Measurements from ENCODE around the gene ZNF74.

ZNF74 gene

DNA sequence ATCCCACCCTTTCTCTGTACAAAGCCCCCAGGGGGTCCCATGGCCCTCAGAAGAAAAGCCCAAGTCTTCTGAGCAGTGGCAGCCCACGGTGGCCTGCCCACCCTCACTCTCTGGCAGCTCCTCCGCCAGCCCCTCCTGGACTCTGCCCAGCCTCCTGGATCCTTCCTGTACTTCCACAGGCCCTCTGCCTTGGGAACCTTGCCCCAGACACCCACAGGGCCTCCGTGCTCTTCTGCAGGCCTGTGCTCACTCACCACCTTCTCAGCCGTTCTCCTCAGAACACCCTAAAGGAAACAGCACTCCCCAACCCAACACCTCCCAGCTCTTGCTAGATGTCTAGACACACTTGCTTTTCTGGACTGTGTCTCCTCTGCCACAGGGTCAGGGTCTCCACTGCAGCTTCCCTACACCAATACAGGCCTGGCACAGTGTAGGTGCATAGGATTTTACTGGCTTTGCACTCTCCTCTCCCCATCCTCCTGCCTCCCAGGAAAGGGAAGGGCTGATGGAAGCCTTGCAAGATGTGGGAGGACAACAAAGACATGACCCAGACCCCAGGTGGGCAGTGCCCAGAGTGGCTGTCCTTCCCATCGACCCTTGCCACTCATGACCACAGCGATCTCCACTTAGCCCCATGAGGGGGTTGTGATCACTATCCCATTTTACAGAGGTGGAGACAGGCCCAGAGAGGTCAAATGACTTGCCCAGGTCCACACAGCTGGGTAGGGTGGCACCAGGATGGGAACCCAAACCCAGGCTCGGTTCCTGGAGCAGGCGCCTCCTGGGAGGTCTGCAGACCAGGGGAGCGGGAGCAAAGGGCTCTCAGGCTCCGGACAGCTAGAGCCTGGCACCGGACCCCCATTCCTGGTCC is 41.7 kb downstream of the ZNF74 start:
- DNase-seq (ENCODE audit: insufficient read length): no peak
- no peak for FAIRE-seq

DNA sequence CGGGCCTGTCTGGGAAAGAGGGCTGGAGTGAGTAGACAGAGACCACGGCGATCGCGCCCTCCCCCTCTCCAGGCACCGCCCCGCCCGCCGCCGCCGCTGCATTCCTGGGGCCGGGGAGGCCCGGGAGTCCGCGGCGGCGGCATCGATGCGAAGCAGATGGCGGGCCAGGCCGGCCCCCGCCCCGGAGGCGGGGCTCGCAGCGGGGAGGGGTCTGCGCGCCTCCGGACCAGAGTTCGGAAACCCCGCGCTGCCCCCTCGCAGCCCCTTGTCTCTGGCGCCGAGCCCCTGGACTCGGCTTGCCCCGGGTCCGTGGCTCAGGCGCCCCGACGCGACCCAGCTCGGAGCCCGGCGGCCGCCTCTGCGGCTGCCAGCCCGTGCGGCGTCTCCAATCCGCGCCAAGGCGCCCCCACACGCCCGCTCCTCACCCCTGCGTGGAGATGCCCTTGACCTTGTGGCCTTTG is 42.4 kb downstream of the ZNF74 start:
- FAIRE-seq: no peak
- no peak for DNase-seq (ENCODE audit: insufficient read length)
- TF ChIP-seq POLR2AphosphoS5 (IDR thresholded peaks at IDR 0.05; ENCODE audit: low read depth, low read length) (no peak), POLR2A (IDR thresholded peaks at IDR 0.05; ENCODE audit: low read depth, low read length) (no peak), TAF1 (IDR thresholded peaks at IDR 0.05; ENCODE audit: borderline replicate concordance, low read depth, low read length) (no peak)

More for the DNA sequence above, 41.7 kb downstream of the ZNF74 start:
- no peak for TF ChIP-seq POLR2AphosphoS5 (IDR thresholded peaks at IDR 0.05; ENCODE audit: low read depth, low read length)
- no peak for TF ChIP-seq POLR2A (IDR thresholded peaks at IDR 0.05; ENCODE audit: low read depth, low read length)
- TF ChIP-seq TAF1 (IDR thresholded peaks at IDR 0.05; ENCODE audit: borderline replicate concordance, low read depth, low read length): no peak

DNA sequence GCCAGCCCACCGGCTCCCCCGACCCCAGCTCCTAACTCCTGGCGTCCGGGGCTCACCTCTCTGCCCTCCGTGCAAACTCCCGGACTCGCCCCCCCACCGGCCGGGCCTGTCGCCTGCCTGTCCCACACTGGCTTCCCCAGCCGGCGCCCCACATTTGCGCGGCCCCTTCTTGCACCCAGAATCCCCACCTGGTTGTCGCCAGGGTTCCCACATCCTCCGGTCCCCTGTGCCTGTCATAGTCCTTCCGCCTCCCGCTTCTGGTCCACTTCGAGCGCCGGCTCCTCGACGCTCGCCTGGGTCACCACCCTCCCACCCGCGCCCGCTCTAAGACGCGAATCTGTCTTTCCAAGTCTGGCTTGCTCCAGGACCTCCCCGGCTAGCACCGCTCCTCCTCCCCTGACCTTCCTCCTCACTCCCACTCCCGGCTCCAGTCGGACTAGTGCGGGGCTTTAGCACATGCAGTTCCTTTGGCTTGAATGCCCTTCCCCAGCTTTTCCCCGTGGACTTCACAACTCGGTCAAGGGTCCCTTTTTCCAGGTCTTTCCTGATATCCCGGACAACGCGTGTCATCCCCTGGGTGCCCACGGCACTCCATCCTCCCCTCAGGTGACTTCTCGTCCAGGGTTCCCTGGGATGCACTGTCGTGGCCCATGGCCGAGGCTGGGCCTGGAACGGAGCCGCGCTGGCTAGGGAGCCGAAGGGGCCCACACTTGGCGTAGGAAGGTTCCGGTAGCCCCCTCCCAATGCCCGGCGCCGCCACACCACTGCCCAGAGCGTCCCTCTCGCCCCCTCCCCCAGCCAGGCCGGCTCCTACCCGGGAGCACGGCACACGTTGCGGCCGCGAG is 43.0 kb downstream of the ZNF74 start:
- DNase-seq (ENCODE audit: insufficient read length) (no peak), FAIRE-seq (no peak)
- no peak for TF ChIP-seq TAF1 (IDR thresholded peaks at IDR 0.05; ENCODE audit: borderline replicate concordance, low read depth, low read length)
- TF ChIP-seq POLR2AphosphoS5 (IDR thresholded peaks at IDR 0.05; ENCODE audit: low read depth, low read length): no peak
- no peak for TF ChIP-seq POLR2A (IDR thresholded peaks at IDR 0.05; ENCODE audit: low read depth, low read length)

DNA sequence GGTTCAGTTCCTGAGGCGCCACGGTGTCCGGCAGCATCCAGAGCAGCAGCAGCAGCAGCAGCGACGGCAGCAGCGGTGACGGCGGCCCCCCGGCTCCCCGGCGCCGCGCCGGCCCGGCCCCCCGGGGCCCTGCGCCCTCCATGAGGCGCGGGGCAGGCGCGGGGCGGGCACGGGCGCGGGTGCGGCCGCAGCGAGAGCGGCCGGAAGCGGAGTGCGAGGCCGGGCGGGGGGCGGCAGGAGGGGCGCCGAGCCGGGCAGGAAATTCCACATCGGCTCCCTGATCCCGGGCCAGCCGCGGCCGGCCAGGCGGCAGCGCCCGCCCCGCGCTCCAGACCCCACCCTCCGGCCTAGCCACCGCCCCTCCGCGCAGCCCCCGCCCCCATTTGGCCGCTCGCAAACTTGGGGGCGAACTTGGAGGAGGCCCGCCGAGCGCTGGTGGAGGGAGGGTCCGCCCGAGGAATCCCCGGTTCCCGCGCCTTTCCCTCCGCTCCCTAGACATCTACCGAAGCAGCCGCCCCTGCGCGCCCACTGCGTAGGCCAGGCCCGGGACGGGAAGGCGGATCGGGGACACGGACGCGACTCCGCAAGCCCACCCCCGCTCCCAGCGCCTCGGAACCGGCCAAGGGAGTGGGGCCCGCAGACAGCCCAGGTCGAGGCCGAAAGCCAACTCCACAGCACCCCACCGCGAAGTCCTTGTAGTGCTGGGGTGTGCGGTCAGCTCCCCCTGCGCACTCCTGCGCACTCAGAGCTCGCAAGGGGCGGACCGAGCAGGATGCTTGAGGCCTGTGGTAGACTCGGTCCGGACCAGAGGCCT is 43.9 kb downstream of the ZNF74 start, which contains the start of gene SCARF2:
Gene SCARF2 (minus strand): TSS at position 213 of the 814 bp plus-strand sequence. CDS start 71 bp downstream, at position 142.
- no peak for FAIRE-seq
- no peak for DNase-seq (ENCODE audit: insufficient read length)
- TF ChIP-seq POLR2AphosphoS5 (IDR thresholded peaks at IDR 0.05; ENCODE audit: low read depth, low read length): no peak
- TF ChIP-seq TAF1 (IDR thresholded peaks at IDR 0.05; ENCODE audit: borderline replicate concordance, low read depth, low read length): no peak
- TF ChIP-seq POLR2A (IDR thresholded peaks at IDR 0.05; ENCODE audit: low read depth, low read length): no peak

DNA sequence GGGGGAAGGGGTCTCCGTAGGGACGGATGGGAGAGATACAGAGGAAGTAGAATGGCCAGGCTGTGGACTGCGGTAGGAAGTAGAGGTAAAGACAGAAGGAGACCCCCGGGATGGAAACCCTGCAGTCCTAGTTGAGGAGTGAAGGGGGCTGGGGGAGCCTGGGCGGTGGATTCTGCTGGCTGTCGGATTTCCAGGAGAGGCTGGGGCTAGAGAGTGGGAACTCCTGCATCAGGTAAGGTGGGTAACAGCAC is 44.4 kb downstream of the ZNF74 start:
- DNase-seq (ENCODE audit: insufficient read length) (no peak), FAIRE-seq (no peak)
- TF ChIP-seq POLR2A (IDR thresholded peaks at IDR 0.05; ENCODE audit: low read depth, low read length): no peak
- TF ChIP-seq TAF1 (IDR thresholded peaks at IDR 0.05; ENCODE audit: borderline replicate concordance, low read depth, low read length): no peak
- TF ChIP-seq POLR2AphosphoS5 (IDR thresholded peaks at IDR 0.05; ENCODE audit: low read depth, low read length): no peak

DNA sequence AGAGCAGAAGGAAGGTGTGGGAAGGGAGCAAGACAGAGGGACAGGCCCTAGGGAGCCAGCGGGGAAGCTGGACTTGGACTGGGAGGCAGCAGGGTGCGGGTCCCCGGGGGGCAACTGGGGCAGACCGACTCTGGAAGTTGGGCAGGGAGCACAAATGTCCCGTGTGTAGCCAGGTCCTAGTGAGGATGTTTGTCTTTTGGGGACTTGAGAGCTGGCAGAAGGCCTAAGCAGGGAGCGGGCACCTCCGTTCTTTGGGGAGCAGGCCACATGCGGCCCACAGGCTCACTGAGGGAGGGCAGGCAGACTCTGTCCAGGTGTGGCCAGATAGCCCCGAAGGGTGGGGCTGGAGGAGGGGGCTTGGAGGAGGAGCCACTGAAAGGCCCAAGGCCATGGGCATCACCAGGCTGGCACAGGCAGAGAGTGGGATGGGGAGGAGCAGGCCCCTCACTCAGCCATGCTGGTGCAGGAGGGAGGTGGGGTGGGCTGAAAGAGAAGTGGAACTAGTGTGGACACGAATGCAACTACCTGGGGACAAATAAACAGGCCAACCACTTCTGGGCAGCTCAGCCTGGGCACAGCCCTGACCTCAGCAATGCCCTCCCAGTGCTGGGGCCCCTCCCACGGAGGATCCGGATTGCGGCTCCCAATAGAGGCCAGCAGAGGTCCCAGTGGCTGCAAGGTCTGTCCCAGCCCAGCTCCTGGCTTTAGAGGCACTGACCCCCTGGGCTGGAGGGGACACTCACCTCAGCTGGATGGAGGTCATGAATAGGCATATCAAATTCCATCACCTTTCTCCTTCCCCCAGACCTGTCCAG is 44.9 kb downstream of the ZNF74 start:
- no peak for DNase-seq (ENCODE audit: insufficient read length)
- TF ChIP-seq POLR2AphosphoS5 (IDR thresholded peaks at IDR 0.05; ENCODE audit: low read depth, low read length) (no peak), TAF1 (IDR thresholded peaks at IDR 0.05; ENCODE audit: borderline replicate concordance, low read depth, low read length) (no peak), POLR2A (IDR thresholded peaks at IDR 0.05; ENCODE audit: low read depth, low read length) (no peak)
- no peak for FAIRE-seq

DNA sequence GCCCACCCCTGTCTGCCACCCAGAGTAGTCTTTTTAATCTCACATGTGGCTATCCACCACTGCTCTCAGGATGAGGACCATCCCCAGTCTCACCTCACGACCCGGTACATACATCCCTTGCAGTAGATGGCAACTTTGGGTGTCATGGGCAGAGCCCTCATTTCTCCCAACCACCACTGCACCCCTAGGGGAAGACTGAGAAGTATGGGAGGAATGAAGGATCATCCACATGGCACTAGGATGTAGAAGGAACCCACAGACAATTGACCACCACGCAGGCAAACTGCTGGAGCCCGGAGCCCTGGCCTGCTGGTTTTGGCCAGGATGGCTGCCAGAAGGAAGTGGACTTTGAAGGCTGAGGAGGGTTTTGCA is 45.6 kb downstream of the ZNF74 start:
- no peak for DNase-seq (ENCODE audit: insufficient read length)
- TF ChIP-seq TAF1 (IDR thresholded peaks at IDR 0.05; ENCODE audit: borderline replicate concordance, low read depth, low read length) (no peak), POLR2A (IDR thresholded peaks at IDR 0.05; ENCODE audit: low read depth, low read length) (no peak), POLR2AphosphoS5 (IDR thresholded peaks at IDR 0.05; ENCODE audit: low read depth, low read length) (no peak)
- FAIRE-seq: no peak

DNA sequence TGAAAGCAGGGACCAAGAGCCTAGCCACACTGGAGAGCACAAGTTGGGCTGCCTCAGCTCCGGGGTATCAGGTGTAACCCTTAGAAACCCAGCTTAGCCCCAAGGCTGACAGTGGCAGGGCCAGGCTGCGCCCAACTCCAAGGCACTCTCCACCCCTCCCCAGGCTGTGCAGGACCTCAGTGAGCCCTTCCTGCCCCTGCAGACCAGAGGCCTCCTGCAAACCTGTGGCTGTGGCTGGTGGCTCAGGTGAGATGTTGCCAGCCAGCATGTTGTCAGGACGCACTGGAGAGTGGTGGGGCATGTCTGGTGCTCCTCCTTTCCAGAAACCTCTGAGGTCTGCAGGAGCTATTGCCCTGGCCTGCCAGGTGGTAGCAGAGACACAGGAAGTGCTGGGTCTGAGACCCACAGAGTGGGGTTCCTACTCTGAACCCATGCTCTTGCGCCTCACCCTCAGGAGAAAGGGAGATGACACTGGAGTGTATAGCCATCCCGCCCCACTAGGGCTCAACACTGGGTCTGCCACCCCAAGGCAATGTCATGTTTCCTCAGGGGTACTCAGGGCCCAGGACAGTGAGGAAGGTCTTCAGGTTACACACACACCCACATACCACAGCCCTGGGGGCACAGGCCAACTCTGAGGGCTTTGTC is 46.1 kb downstream of the ZNF74 start:
- DNase-seq (ENCODE audit: insufficient read length) (no peak), FAIRE-seq (no peak)
- TF ChIP-seq POLR2AphosphoS5 (IDR thresholded peaks at IDR 0.05; ENCODE audit: low read depth, low read length) (no peak), TAF1 (IDR thresholded peaks at IDR 0.05; ENCODE audit: borderline replicate concordance, low read depth, low read length) (no peak), POLR2A (IDR thresholded peaks at IDR 0.05; ENCODE audit: low read depth, low read length) (no peak)

DNA sequence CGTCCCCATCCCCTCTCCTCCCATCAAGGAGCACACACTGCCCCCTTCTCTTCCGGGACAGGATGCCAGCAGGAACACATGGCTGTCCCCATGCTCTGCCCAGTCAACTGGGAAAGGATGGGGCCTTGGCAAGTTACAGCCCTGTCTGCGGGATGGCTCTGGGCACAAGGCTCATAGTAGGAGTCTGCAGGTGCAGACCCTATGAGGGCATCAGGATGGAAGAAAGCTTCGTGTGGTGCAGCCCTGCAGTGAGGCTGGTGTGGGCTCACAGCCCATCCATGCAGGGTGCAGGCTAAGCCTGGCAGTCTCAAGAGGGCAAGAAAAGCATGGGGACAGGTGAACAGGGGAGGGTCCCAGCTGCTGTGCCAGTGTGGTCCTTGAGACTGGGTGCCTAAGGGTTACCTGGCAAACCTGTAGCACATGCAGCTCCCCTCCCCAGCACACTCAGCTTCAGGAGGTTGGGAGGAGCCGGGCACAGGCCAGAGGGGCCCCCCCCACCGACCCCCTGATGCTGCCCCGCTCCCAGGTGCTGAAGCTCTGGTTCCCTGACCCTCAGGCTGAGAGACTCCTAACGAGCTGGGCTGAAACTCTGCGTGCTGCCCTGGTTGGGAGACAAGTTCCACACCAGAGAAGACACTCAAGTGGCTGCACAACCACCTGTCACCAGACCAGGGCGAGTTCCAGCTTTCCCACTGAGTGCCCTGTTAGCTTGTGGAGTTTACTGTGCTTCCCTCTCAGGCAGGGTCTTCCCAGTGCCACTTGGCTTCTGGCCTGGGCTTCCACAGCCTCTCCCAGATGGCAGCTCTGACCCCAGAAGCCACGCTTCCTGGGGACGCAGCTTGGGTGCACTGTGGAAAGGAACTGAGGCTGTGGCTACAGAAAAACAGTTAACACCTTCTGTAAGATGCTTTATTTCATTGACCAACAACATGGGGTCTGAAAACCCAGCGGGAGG is 47.0 kb downstream of the ZNF74 start:
- FAIRE-seq: no peak

More for the DNA sequence above, 47.0 kb downstream of the ZNF74 start:
- DNase-seq (ENCODE audit: insufficient read length): no peak
- TF ChIP-seq POLR2A (IDR thresholded peaks at IDR 0.05; ENCODE audit: low read depth, low read length) (no peak), POLR2AphosphoS5 (IDR thresholded peaks at IDR 0.05; ENCODE audit: low read depth, low read length) (no peak), TAF1 (IDR thresholded peaks at IDR 0.05; ENCODE audit: borderline replicate concordance, low read depth, low read length) (no peak)

Measured in GM12892 (cell line).